A673 (cell line): ENCODE measurements around the gene ENDOU. TPM values are rescaled to one million over a fixed set of nuclear protein-coding genes. Genes with fewer than 3 reads are reported as not detected.

ENCODE experiments used
- BruUV-seq: library from RNA; stranded (reverse); fragments of 400-500 nt; replicated peaks from 2 replicates; lab custom pipeline; 2021; lab: Mats Ljungman, UMichigan
- CTCF ChIA-PET: fragments of 300-600 bp; sonication (Branson Sonifier 250); formaldehyde crosslinking; loops from one replicate; lab custom pipeline; 2022; ENCODE audit warnings: antibody characterized with exemption; lab: Charles Lee
- POLR2A ChIA-PET: fragments of 300-600 bp; sonication (Branson Sonifier 250); formaldehyde crosslinking; loops from one replicate; lab custom pipeline; 2022; ENCODE audit warnings: antibody characterized with exemption; ENCODE audit not compliant: low non-redundant PET; lab: Charles Lee
- DNase-seq: peaks from one replicate; pipeline ENCODE4 v3.0.0-alpha.2; 2015; ENCODE audit warnings: low spot score
- H3K27ac ChIP-seq: fragments of 200-600 bp; sonication (generic); 2 replicates; pipeline ENCODE4 v1.5.1; 2016; ENCODE audit warnings: mixed run types, low read depth, mild to moderate bottlenecking, mixed read lengths, antibody characterized with exemption, low read length; ENCODE audit not compliant: poor library complexity, severe bottlenecking
- H3K27me3 ChIP-seq: fragments of 200-600 bp; sonication (generic); replicated peaks from 2 replicates; pipeline ENCODE4 v1.6.1; 2017; ENCODE audit warnings: mixed run types, low read depth, mild to moderate bottlenecking, mixed read lengths, antibody characterized with exemption, low read length; ENCODE audit not compliant: insufficient read depth, poor library complexity
- H3K36me3 ChIP-seq: fragments of 200-600 bp; sonication (generic); 2 replicates; pipeline ENCODE4 v1.6.1; 2016; ENCODE audit warnings: mixed run types, mild to moderate bottlenecking, mixed read lengths, antibody characterized with exemption, low read length; ENCODE audit not compliant: insufficient read depth, poor library complexity, severe bottlenecking
- H3K4me1 ChIP-seq: fragments of 200-600 bp; sonication (generic); 2 replicates; pipeline ENCODE4 v1.6.1; 2017; ENCODE audit warnings: mixed run types, mild to moderate bottlenecking, mixed read lengths, antibody characterized with exemption, low read length; ENCODE audit not compliant: insufficient read depth, poor library complexity, severe bottlenecking
- H3K4me3 ChIP-seq: fragments of 200-600 bp; sonication (generic); 2 replicates; pipeline ENCODE4 v1.5.1; 2016; ENCODE audit warnings: low read depth, mixed run types, mild to moderate bottlenecking, mixed read lengths, low read length; ENCODE audit not compliant: poor library complexity, severe bottlenecking
- H3K9me3 ChIP-seq: fragments of 200-600 bp; sonication (generic); 2 replicates; pipeline ENCODE4 v1.6.1; 2016; ENCODE audit warnings: mixed run types, low read depth, mild to moderate bottlenecking, mixed read lengths, antibody characterized with exemption, low read length; ENCODE audit not compliant: poor library complexity, severe bottlenecking
- EZH2 ChIP-seq: fragments of 200-600 bp; sonication (generic); IDR thresholded peaks from 2 replicates; pipeline ENCODE4 v1.6.1; 2017; ENCODE audit warnings: borderline replicate concordance, low read depth, mild to moderate bottlenecking, mixed read lengths, antibody characterized with exemption, low read length; ENCODE audit not compliant: poor library complexity, severe bottlenecking
- intact Hi-C: fragments of 100-400 bp; cut with micrococcal nuclease; formaldehyde crosslinking; loops from one replicate; pipeline ENCODE4 v1.10.0; 2022; ENCODE audit not compliant: unreplicated experiment
- total RNA-seq: library from RNA; stranded (reverse); gene quantifications from 2 replicates; pipeline ENCODE4 v1.2.3, GENCODE V29; 2021
- TF ChIP-seq, protein P1 (sequence below): fragments of 300-800, 200-600 bp; sonication (generic); conservative IDR thresholded peaks from 2 replicates; pipeline ENCODE4 v1.5.1; 2017; ENCODE audit warnings: low read depth, mild to moderate bottlenecking, antibody characterized with exemption, low read length, moderate library complexity, mixed read lengths

Gene ENDOU
- total RNA-seq, 1 experiment from 2014 or later = 0.58 TPM

GRCh38 chr12:47768323-47768811 lies 43.1 kb upstream of the ENDOU start:
- TF ChIP-seq, protein P1, sequence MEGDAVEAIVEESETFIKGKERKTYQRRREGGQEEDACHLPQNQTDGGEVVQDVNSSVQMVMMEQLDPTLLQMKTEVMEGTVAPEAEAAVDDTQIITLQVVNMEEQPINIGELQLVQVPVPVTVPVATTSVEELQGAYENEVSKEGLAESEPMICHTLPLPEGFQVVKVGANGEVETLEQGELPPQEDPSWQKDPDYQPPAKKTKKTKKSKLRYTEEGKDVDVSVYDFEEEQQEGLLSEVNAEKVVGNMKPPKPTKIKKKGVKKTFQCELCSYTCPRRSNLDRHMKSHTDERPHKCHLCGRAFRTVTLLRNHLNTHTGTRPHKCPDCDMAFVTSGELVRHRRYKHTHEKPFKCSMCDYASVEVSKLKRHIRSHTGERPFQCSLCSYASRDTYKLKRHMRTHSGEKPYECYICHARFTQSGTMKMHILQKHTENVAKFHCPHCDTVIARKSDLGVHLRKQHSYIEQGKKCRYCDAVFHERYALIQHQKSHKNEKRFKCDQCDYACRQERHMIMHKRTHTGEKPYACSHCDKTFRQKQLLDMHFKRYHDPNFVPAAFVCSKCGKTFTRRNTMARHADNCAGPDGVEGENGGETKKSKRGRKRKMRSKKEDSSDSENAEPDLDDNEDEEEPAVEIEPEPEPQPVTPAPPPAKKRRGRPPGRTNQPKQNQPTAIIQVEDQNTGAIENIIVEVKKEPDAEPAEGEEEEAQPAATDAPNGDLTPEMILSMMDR = no peak
- no peak for TF ChIP-seq EZH2
- ChIA-PET CTCF (interaction anchor here (1.0 kb wide), 1 partner anchor 35 kb away, joined by 3 read pairs; no protein-coding TSS in a partner anchor), POLR2A (no interaction called here)
- no peaks in the 10 kb centered on the region for H3K36me3 ChIP-seq
- intact Hi-C loops = no loop called here
- no peaks in the 10 kb centered on the region for H3K9me3 ChIP-seq
- no TSS peak for BruUV-seq
- peak; percentile 55 for DNase-seq
- H3K27ac ChIP-seq = peak overlapping the region; percentile 54
- H3K4me3 ChIP-seq = no peak overlapping the region
- peaks cover 31% of the 10 kb centered on the region for H3K4me1 ChIP-seq
- H3K27me3 ChIP-seq = no peaks in the 10 kb centered on the region

- Histone ChIP-seq H3K36me3 (no peaks in the 10 kb centered on the region), H3K4me1 (peaks cover 31% of the 10 kb centered on the region), H3K27me3 (no peaks in the 10 kb centered on the region), H3K9me3 (no peaks in the 10 kb centered on the region), H3K4me3 (no peak overlapping the region), H3K27ac (no peak overlapping the region)
- TF ChIP-seq, protein P1 = peak; percentile 63
- no peak for TF ChIP-seq EZH2
- DNase-seq = no peak
- intact Hi-C loops = no loop called here
- ChIA-PET CTCF (interaction anchor here (0.5 to 1.5 kb wide), 7 partner anchors 23 to 115 kb away, joined by 3 to 7 read pairs (median 4); no protein-coding TSS in a partner anchor), POLR2A (no interaction called here)
- no TSS peak for BruUV-seq
These were observed 42.0 kb upstream of the ENDOU start for GRCh38 chr12:47767216-47767724.

GRCh38 chr12:47766502-47767215 lies 41.4 kb upstream of the ENDOU start:
- no peak for DNase-seq
- Histone ChIP-seq H3K27me3 (no peaks in the 10 kb centered on the region), H3K4me3 (no peak overlapping the region), H3K9me3 (no peaks in the 10 kb centered on the region), H3K27ac (no peak overlapping the region), H3K4me1 (peaks cover 31% of the 10 kb centered on the region), H3K36me3 (no peaks in the 10 kb centered on the region)
- intact Hi-C loops = no loop called here
- no peak for TF ChIP-seq EZH2
- TF ChIP-seq, protein P1 = no peak
- BruUV-seq = no TSS peak
- ChIA-PET POLR2A (no interaction called here), CTCF (interaction anchor here (0.5 to 1.5 kb wide), 7 partner anchors 22 to 114 kb away, joined by 3 to 7 read pairs (median 4); no protein-coding TSS in a partner anchor)
